ENCODE results near the gene FGGY.

- TF ChIP-seq POLR2A (IDR thresholded peaks at IDR 0.05; ENCODE audit: low read length) (no peak), GATA1 (IDR thresholded peaks at IDR 0.05; ENCODE audit: low read depth, low read length) (no peak)
Measured at GRCh38 chr1:59755069-59755685, 458.3 kb downstream of the FGGY start.
